Thyroid gland (tissue), 4 donors: ENCODE results near the gene PARP11.
A peak's percentile ranks its signal among the peaks of the same experiment; 100 is the strongest.

Source experiments
- POLR2A ChIP-seq, 2 donors: fragments of 450-650 bp; IDR thresholded peaks; one replicate each; pipeline ENCODE4 v1.6.1; 2017; ENCODE audit warnings: antibody characterized with exemption in 2 of 2, mild to moderate bottlenecking in 2 of 2, moderate library complexity in 1 of 2
- TF ChIP-seq, protein P1 (sequence below), 6 experiments: fragments of 200-600 bp in 3 of 6; fragments of 450-650 bp in 3 of 6; sonication (generic) in 3 of 6; IDR thresholded peaks; one replicate each; pipeline ENCODE4 v1.5.1; 2016 to 2019; ENCODE audit warnings: antibody characterized with exemption in 6 of 6, mild to moderate bottlenecking in 2 of 6, inconsistent platforms in 1 of 6, moderate library complexity in 1 of 6

DNA sequence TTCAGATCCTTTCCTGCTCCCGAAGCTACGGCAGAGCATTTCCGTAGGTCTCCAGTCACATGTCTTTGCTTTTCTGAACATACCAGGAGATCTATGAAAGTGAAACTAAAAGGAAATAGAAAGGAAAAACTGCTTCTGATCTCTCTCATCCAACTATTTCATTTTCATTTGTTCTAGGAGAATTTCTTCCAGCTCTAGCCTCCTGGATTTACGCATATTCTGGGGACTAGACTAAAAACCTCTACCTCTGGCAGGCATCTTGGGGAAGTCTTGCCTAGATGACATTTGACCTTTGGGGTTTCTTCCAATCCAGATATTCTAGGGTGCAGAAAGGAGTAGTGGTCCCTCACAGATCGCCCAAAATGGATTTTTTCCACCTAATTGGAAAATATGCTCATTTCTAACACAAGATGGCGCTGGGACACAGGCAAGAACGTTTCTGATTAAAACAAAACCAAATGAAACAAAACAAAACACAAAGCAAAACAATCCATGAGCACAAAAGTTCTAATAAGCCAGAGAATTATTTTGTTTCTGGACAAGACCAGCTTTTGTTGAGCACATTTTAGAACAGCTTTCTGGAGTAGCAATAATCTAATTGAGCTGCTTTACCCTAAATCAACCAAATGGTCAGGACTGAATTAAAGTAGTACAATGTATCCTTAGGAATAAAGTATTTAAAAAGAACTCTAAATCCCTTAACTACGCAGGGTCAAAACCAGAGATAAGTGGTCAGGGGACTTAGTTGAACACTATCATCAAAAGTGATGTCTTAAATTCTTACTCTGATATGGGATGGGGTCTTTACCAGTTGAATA lies 12.3 kb upstream of the PARP11 start:
- TF ChIP-seq, protein P1, sequence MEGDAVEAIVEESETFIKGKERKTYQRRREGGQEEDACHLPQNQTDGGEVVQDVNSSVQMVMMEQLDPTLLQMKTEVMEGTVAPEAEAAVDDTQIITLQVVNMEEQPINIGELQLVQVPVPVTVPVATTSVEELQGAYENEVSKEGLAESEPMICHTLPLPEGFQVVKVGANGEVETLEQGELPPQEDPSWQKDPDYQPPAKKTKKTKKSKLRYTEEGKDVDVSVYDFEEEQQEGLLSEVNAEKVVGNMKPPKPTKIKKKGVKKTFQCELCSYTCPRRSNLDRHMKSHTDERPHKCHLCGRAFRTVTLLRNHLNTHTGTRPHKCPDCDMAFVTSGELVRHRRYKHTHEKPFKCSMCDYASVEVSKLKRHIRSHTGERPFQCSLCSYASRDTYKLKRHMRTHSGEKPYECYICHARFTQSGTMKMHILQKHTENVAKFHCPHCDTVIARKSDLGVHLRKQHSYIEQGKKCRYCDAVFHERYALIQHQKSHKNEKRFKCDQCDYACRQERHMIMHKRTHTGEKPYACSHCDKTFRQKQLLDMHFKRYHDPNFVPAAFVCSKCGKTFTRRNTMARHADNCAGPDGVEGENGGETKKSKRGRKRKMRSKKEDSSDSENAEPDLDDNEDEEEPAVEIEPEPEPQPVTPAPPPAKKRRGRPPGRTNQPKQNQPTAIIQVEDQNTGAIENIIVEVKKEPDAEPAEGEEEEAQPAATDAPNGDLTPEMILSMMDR (IDR thresholded peaks at IDR 0.05): peak in 5 of 6 experiments; percentile 69 to 92 (median 85)
- no peak for TF ChIP-seq POLR2A (IDR thresholded peaks at IDR 0.05)
